H1 (cell line): ENCODE results near the gene LTB. TPM values are rescaled to one million over a fixed set of nuclear protein-coding genes. Genes with fewer than 3 reads are reported as not detected.

Experiments
- CTCF ChIA-PET: fragments of 300-600 bp; sonication (Branson Sonifier 250); formaldehyde crosslinking; loops from one replicate; lab custom pipeline; 2021; ENCODE audit not compliant: partially characterized antibody; lab: Charles Lee
- POLR2A ChIA-PET: fragments of 300-600 bp; sonication (Branson Sonifier 250); formaldehyde crosslinking; loops from one replicate; lab custom pipeline; 2021; ENCODE audit warnings: inconsistent platforms; ENCODE audit not compliant: partially characterized antibody; lab: Charles Lee
- DNase-seq, 2 experiments: peaks; one replicate each; pipeline versions ENCODE4 v3.0.0 to v3.0.0-alpha.2; 2010 to 2022; ENCODE audit warnings: low spot score in 2 of 2, low read depth in 1 of 2, mixed read lengths in 1 of 2
- FAIRE-seq: peaks from 2 replicates; lab custom pipeline; 2011; peaks lifted over from hg19 to GRCh38; lab: Jason Lieb, UNC
- H2AFZ ChIP-seq: 2 replicates; pipeline ENCODE4 v1.8.1; 2012; ENCODE audit warnings: low read length, inconsistent platforms
- H2AK5ac ChIP-seq: 2 replicates; pipeline ENCODE4 v1.6.1; 2013; ENCODE audit warnings: low read depth, low read length
- H2BK120ac ChIP-seq: replicated peaks from 2 replicates; pipeline ENCODE3; 2013; ENCODE audit warnings: low read depth, low read length, inconsistent platforms
- H2BK12ac ChIP-seq: 2 replicates; pipeline ENCODE4 v1.6.1; 2013; ENCODE audit warnings: low read depth, low read length
- H2BK15ac ChIP-seq: 2 replicates; pipeline ENCODE4 v1.6.1; 2013; ENCODE audit warnings: low read length
- H2BK20ac ChIP-seq: 2 replicates; pipeline ENCODE4 v1.6.1; 2013; ENCODE audit warnings: low read length
- H2BK5ac ChIP-seq: 2 replicates; pipeline ENCODE4 v1.6.1; 2013; ENCODE audit warnings: low read depth, low read length
- H3K14ac ChIP-seq: 2 replicates; pipeline ENCODE4 v1.6.1; 2013; ENCODE audit warnings: inconsistent platforms; ENCODE audit not compliant: insufficient read length
- H3K18ac ChIP-seq: 2 replicates; pipeline ENCODE4 v1.6.1; 2013; ENCODE audit warnings: low read length; ENCODE audit errors: extremely low read depth
- H3K23ac ChIP-seq: 2 replicates; pipeline ENCODE4 v1.6.1; 2013; ENCODE audit warnings: inconsistent platforms; ENCODE audit not compliant: insufficient read length
- H3K23me2 ChIP-seq: 2 replicates; pipeline ENCODE4 v1.6.1; 2013; ENCODE audit warnings: low read depth, low read length
- H3K27ac ChIP-seq: 2 replicates; pipeline ENCODE4 v1.6.1; 2011; ENCODE audit warnings: low read depth, low read length, inconsistent platforms
- H3K27me3 ChIP-seq, 4 experiments: replicated peaks in 1 of 4; 1 replicate in 1 of 4; 2 replicates in 3 of 4; pipeline versions ENCODE4 v1.6.1 to v1.8.1; 2011 to 2013; ENCODE audit warnings: low read length in 3 of 4, mild to moderate bottlenecking in 3 of 4, inconsistent platforms in 2 of 4, mixed read lengths in 2 of 4, moderate library complexity in 1 of 4; ENCODE audit not compliant: control insufficient read depth in 3 of 4, insufficient read depth in 3 of 4; ENCODE audit errors: extremely low read depth in 1 of 4
- H3K36me3 ChIP-seq, 4 experiments: 2 replicates each; pipeline versions ENCODE4 v1.6.1 to v1.8.1; 2011 to 2013; ENCODE audit warnings: mild to moderate bottlenecking in 4 of 4, low read length in 3 of 4, moderate library complexity in 2 of 4, control low read depth in 1 of 4, inconsistent platforms in 1 of 4; ENCODE audit not compliant: insufficient read depth in 4 of 4, control insufficient read depth in 2 of 4
- H3K4ac ChIP-seq: replicated peaks from 2 replicates; pipeline ENCODE3; 2013; ENCODE audit warnings: low read length, low read depth, mixed read lengths, inconsistent platforms; ENCODE audit not compliant: insufficient read length
- H3K4me1 ChIP-seq, 4 experiments: replicated peaks in 1 of 4; 1 replicate in 1 of 4; 2 replicates in 3 of 4; pipeline versions ENCODE4 v1.6.1 to v1.8.1; 2011 to 2013; ENCODE audit warnings: low read length in 3 of 4, inconsistent platforms in 2 of 4, mixed read lengths in 1 of 4; ENCODE audit not compliant: insufficient read depth in 4 of 4, control insufficient read depth in 3 of 4
- H3K4me2 ChIP-seq, 2 experiments: 2 replicates each; pipeline versions ENCODE4 v1.6.1 to v1.8.1; 2011 to 2013; ENCODE audit warnings: low read depth in 2 of 2, low read length in 2 of 2, control low read depth in 1 of 2, inconsistent platforms in 1 of 2, mild to moderate bottlenecking in 1 of 2; ENCODE audit not compliant: insufficient read depth in 1 of 2
- H3K4me3 ChIP-seq, 4 experiments: fragments of 200-600, 300-600 bp in 1 of 4; sonication (generic), shearing (Covaris generic), sonication (Bioruptor Twin) in 1 of 4; 2 replicates each; pipeline versions ENCODE4 v1.5.1 to v1.8.1; 2011 to 2016; ENCODE audit warnings: low read length in 4 of 4, low read depth in 3 of 4, control low read depth in 2 of 4, inconsistent platforms in 2 of 4, mild to moderate bottlenecking in 2 of 4, mixed read lengths in 1 of 4, moderate library complexity in 1 of 4; ENCODE audit not compliant: insufficient read depth in 2 of 4; ENCODE audit errors: extremely low read depth in 1 of 4
- H3K56ac ChIP-seq: replicated peaks from 2 replicates; pipeline ENCODE3; 2013; ENCODE audit warnings: low read depth, mild to moderate bottlenecking, mixed read lengths, low read length, inconsistent platforms; ENCODE audit not compliant: insufficient read length
- H3K79me1 ChIP-seq: 2 replicates; pipeline ENCODE4 v1.6.1; 2013; ENCODE audit warnings: low read depth, low read length, control low read depth
- H3K79me2 ChIP-seq, 2 experiments: 2 replicates each; pipeline versions ENCODE4 v1.6.1 to v1.8.1; 2012 to 2013; ENCODE audit warnings: low read length in 2 of 2, mild to moderate bottlenecking in 2 of 2, inconsistent platforms in 1 of 2; ENCODE audit not compliant: insufficient read depth in 2 of 2, control insufficient read depth in 1 of 2
- H3K9ac ChIP-seq, 4 experiments: replicated peaks in 1 of 4; 1 replicate in 1 of 4; 2 replicates in 3 of 4; pipeline versions ENCODE4 v1.6.1 to v1.8.1; 2011 to 2013; ENCODE audit warnings: low read depth in 3 of 4, low read length in 3 of 4, control low read depth in 2 of 4, mild to moderate bottlenecking in 2 of 4, moderate library complexity in 2 of 4, inconsistent platforms in 1 of 4; ENCODE audit errors: extremely low read depth in 1 of 4
- H3K9me3 ChIP-seq, 2 experiments: 2 replicates each; pipeline versions ENCODE4 v1.6.1 to v1.8.1; 2012 to 2013; ENCODE audit warnings: mild to moderate bottlenecking in 2 of 2, moderate library complexity in 2 of 2, control low read depth in 1 of 2, inconsistent platforms in 1 of 2, low read depth in 1 of 2, low read length in 1 of 2, mixed read lengths in 1 of 2; ENCODE audit not compliant: insufficient read depth in 2 of 2
- H4K20me1 ChIP-seq, 2 experiments: replicated peaks in 1 of 2; 2 replicates each; pipeline versions ENCODE3 to v1.8.1; 2011 to 2013; ENCODE audit warnings: inconsistent platforms in 2 of 2, low read length in 2 of 2, mild to moderate bottlenecking in 1 of 2; ENCODE audit not compliant: insufficient read depth in 2 of 2, control insufficient read depth in 1 of 2
- H4K5ac ChIP-seq: 2 replicates; pipeline ENCODE4 v1.6.1; 2013; ENCODE audit warnings: low read length, low read depth, mixed read lengths, inconsistent platforms; ENCODE audit not compliant: insufficient read length
- H4K8ac ChIP-seq: 2 replicates; pipeline ENCODE4 v1.8.0; 2013; ENCODE audit warnings: mild to moderate bottlenecking, moderate library complexity, low read length, inconsistent platforms; ENCODE audit not compliant: insufficient read depth; ENCODE audit errors: extremely low read depth
- H4K91ac ChIP-seq: replicated peaks from 2 replicates; pipeline ENCODE3; 2013; ENCODE audit warnings: low read length, mixed read lengths, inconsistent platforms; ENCODE audit not compliant: insufficient read length
- ASH2L ChIP-seq: fragments of 200-600, 300-600 bp; sonication (generic); IDR thresholded peaks from one replicate; pipeline ENCODE4 v1.7.1; 2017; ENCODE audit warnings: low read length
- ATF3 ChIP-seq: IDR thresholded peaks from 2 replicates; pipeline ENCODE4 v1.6.1; 2011; ENCODE audit warnings: low read depth, mild to moderate bottlenecking, low read length; ENCODE audit not compliant: insufficient read depth
- CBX5 ChIP-seq: fragments of 300-800, 300-1000 bp; sonication (generic); IDR thresholded peaks from 2 replicates; pipeline ENCODE4 v1.7.1; 2016; ENCODE audit warnings: antibody characterized with exemption, low read length, low read depth
- EGR1 ChIP-seq: IDR thresholded peaks from 2 replicates; pipeline ENCODE4 v1.6.1; 2011; ENCODE audit warnings: low read depth, low read length, borderline replicate concordance
- FOSL1 ChIP-seq: IDR thresholded peaks from 2 replicates; pipeline ENCODE4 v1.6.1; 2011; ENCODE audit warnings: mild to moderate bottlenecking, low read depth, low read length, moderate library complexity; ENCODE audit not compliant: insufficient read depth
- NRF1 ChIP-seq: IDR thresholded peaks from 2 replicates; pipeline ENCODE4 v1.6.1; 2011; ENCODE audit warnings: mild to moderate bottlenecking, low read depth, low read length, improper control_type of control experiment
- SIX5 ChIP-seq: IDR thresholded peaks from 2 replicates; pipeline ENCODE4 v1.6.1; 2011; ENCODE audit warnings: mild to moderate bottlenecking, low read depth, low read length
- SP1 ChIP-seq: IDR thresholded peaks from 2 replicates; pipeline ENCODE4 v1.6.1; 2011; ENCODE audit warnings: low read depth, low read length
- SRF ChIP-seq: IDR thresholded peaks from 2 replicates; pipeline ENCODE4 v1.6.1; 2011; ENCODE audit warnings: mild to moderate bottlenecking, low read depth, low read length, moderate library complexity
- WGBS, 2 experiments: shearing (Covaris generic) in 1 of 2; methylation state at CpG; one replicate each; pipeline versions ENCODE4 v1.1.6 to v1.1.7; 2013 to 2015; ENCODE audit warnings: low lambda C conversion rate in 2 of 2, mixed read lengths in 2 of 2, inconsistent platforms in 1 of 2, low coverage in 1 of 2, missing lambda C conversion rate in 1 of 2; ENCODE audit not compliant: insufficient replicate concordance in 2 of 2, insufficient coverage in 1 of 2, insufficient read length in 1 of 2; ENCODE audit errors: extremely low coverage in 1 of 2, missing lambda C conversion rate in 1 of 2; 5-methylcytosine and 5-hydroxymethylcytosine counted together
- polyA plus RNA-seq, 7 experiments: library from polyadenylated mRNA; depleted of rRNA in 3 of 7; stranded (reverse) in 5 of 7; unstranded in 2 of 7; fragments of >200 nt in 5 of 7; fragments of 200-250 nt in 2 of 7; gene quantifications; 1 replicate in 5 of 7; 2 replicates in 1 of 7; 4 replicates in 1 of 7; pipeline versions ENCODE4 v1.2.1 to v1.2.3, GENCODE V29; 2011 to 2013; ENCODE audit warnings: missing spikeins in 2 of 7, mixed read lengths in 2 of 7
- total RNA-seq: library from RNA; stranded (reverse); fragmentation: NEBNext Ultra II Directional; extraction: Animal tissue kit (Norgen Biotek cat#: 25700); gene quantifications from 2 replicates; pipeline ENCODE4 v1.2.1, GENCODE V29; 2021
- TF ChIP-seq, protein P1 (sequence below): IDR thresholded peaks from 2 replicates; pipeline ENCODE4 v1.6.1; 2011; ENCODE audit warnings: low read length, improper control_type of control experiment

Gene LTB
- total and polyA plus RNA-seq, 2 of the 8 experiments (the other 6 are each of a cell fraction or from before 2014, with no cell fraction given): 0.43 to 0.47 TPM

GRCh38 chr6:31587791-31588777, 5.9 kb upstream of the LTB start:
- Histone ChIP-seq H3K4me2 (no peak overlapping the region), H3K27me3 (no peaks in the 10 kb centered on the region), H3K4me3 (no peak overlapping the region), H3K79me2 (no peaks in the 10 kb centered on the region), H4K5ac (no peak overlapping the region), H2BK12ac (no peak overlapping the region), H3K36me3 (no peaks in the 10 kb centered on the region), H3K14ac (no peak overlapping the region), H3K23me2 (0 out of 2 replicates have a peak, but pooled peaks cover 2% of the 10 kb centered on the region), H4K8ac (no peak overlapping the region; the same call in 1 of the 2 replicates), H2BK15ac (no peak overlapping the region), H2BK120ac (no peak overlapping the region), H3K27ac (no peak overlapping the region), H3K4ac (no peak overlapping the region), H2AK5ac (no peak overlapping the region), H4K20me1 (no peaks in the 10 kb centered on the region), H3K79me1 (no peaks in the 10 kb centered on the region), H3K23ac (no peak overlapping the region), H3K9me3 (no peaks in the 10 kb centered on the region), H3K56ac (no peak overlapping the region), H2AFZ (no peak overlapping the region), H3K18ac (no peak overlapping the region), H2BK20ac (no peak overlapping the region), H4K91ac (no peak overlapping the region), H3K4me1 (peaks cover 0 to 4% (median 0%) of the 10 kb centered on the region in 4 experiments; a peak in 1 of 7 replicates), H2BK5ac (no peak overlapping the region), H3K9ac (no peak overlapping the region)
- 84% methylated on average over 8 of the region's 12 CpGs; no CpG with 5 or more reads in 1 of the 2 experiments for WGBS, 2 experiments
- ChIA-PET POLR2A (interaction anchor here (0.6 to 3.9 kb wide), 12 partner anchors 8 to 59 kb away, joined by 3 to 16 read pairs (median 5); partner anchors contain the start of genes ATP6V1G2, DDX39B, MCCD1 and NFKBIL1), CTCF (interaction anchor here (0.7 to 22.0 kb wide), 10 partner anchors 4 to 69 kb away, joined by 3 to 640 read pairs (median 8); partner anchors contain the start of genes AIF1, ATP6V1G2, LST1 and LTB)
- DNase-seq (no peak), FAIRE-seq (no peak)
- TF ChIP-seq, protein P1, sequence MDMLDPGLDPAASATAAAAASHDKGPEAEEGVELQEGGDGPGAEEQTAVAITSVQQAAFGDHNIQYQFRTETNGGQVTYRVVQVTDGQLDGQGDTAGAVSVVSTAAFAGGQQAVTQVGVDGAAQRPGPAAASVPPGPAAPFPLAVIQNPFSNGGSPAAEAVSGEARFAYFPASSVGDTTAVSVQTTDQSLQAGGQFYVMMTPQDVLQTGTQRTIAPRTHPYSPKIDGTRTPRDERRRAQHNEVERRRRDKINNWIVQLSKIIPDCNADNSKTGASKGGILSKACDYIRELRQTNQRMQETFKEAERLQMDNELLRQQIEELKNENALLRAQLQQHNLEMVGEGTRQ: no peak
- TF ChIP-seq NRF1: no peak
- no peak for TF ChIP-seq CBX5
- no peak for TF ChIP-seq EGR1
- no peak for TF ChIP-seq SIX5
- no peak for TF ChIP-seq SP1
- no peak for TF ChIP-seq SRF
- no peak for TF ChIP-seq ASH2L
- no peak for TF ChIP-seq ATF3
- TF ChIP-seq FOSL1: no peak
